Stimulated activated CD8-positive, alpha-beta memory T cell treated with anti-CD3 and anti-CD28 coated beads, Interleukin-7, amount 100 ng/mL, for 48 hours (primary cell): ENCODE measurements around the gene GALE.
"Not testable (repeated sequence)": the region's sequence is repeated elsewhere in the genome, so short reads cannot be mapped to it uniquely, and the experiment has no call there.

Experiments
- DNase-seq, 2 donors: peaks; one replicate each; pipeline ENCODE4 v3.0.0-alpha.2; 2020; ENCODE audit warnings: low read depth in 1 of 2; ENCODE audit errors: extremely low read depth in 1 of 2

Gene GALE

GRCh38 chr1:23810818-23811540, 10.4 kb upstream of the GALE start:
- no peak for DNase-seq

GRCh38 chr1:23809751-23810171, 9.2 kb upstream of the GALE start:
- peak; percentile 60 to 69 for DNase-seq

GRCh38 chr1:23807453-23807852, 6.9 kb upstream of the GALE start:
- DNase-seq: no peak

- DNase-seq: no peak
These were observed 5.7 kb upstream of the GALE start for GRCh38 chr1:23806280-23806679.

- no peak for DNase-seq
These were observed 4.5 kb upstream of the GALE start for GRCh38 chr1:23805025-23805424.

GRCh38 chr1:23804183-23804835, 3.8 kb upstream of the GALE start:
- DNase-seq: no peak

GRCh38 chr1:23803674-23804073, 3.1 kb upstream of the GALE start:
- DNase-seq: no peak

- not testable (repeated sequence) for DNase-seq
These were observed 2.3 kb upstream of the GALE start for GRCh38 chr1:23802809-23803342.

GRCh38 chr1:23801876-23802275, 1.3 kb upstream of the GALE start:
- no peak for DNase-seq

- DNase-seq: no peak
These were observed 789 bp upstream of the GALE start for GRCh38 chr1:23801338-23801748.

GRCh38 chr1:23799570-23800399, 769 bp downstream of the GALE start:
- peak in 1 of 2 donors; percentile 29 for DNase-seq

GRCh38 chr1:23799255-23799569, 1.3 kb downstream of the GALE start:
- DNase-seq: no peak

GRCh38 chr1:23798662-23799142, 1.9 kb downstream of the GALE start:
- no peak for DNase-seq

GRCh38 chr1:23797478-23798448, 2.8 kb downstream of the GALE start:
- no peak for DNase-seq

- no peak for DNase-seq
These were observed 3.9 kb downstream of the GALE start for GRCh38 chr1:23796466-23797271.

GRCh38 chr1:23795676-23796465, 4.7 kb downstream of the GALE start:
- DNase-seq: no peak

- DNase-seq: not testable (repeated sequence)
These were observed 5.8 kb downstream of the GALE start for GRCh38 chr1:23794732-23795182.
